WI38 (cell line): ENCODE data around the gene AATF.

Experiments used
- H3K4me3 ChIP-seq: 2 replicates; pipeline ENCODE4 v1.5.1; 2011; ENCODE audit warnings: low read depth, mild to moderate bottlenecking, control low read depth, low read length
- TF ChIP-seq, protein P1 (sequence below): IDR thresholded peaks from 2 replicates; pipeline ENCODE4 v1.5.1; 2012; ENCODE audit warnings: low read depth, mild to moderate bottlenecking, control low read depth, low read length

Gene AATF

DNA sequence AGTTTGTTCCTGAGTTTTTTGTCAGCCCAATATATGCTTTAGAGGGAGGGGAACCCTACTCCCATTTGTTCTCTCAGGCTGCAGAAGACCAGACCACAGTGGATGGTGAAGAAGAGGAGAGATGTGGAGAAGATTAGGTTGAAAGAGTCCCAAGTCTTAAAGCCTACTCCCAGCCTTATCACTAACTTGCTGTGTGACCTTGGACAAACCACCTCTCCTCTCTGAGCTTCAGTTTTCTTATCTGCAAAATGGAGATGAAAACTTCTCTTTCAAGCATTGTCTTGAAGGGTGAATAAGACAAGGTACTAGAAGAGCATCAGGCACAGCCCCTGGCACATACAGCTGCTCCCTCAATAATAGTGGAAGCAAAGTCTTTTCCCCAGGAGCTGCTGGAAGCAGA, 26.6 kb upstream of the AATF start:
- no peak overlapping the region for H3K4me3 ChIP-seq
- TF ChIP-seq, protein P1, sequence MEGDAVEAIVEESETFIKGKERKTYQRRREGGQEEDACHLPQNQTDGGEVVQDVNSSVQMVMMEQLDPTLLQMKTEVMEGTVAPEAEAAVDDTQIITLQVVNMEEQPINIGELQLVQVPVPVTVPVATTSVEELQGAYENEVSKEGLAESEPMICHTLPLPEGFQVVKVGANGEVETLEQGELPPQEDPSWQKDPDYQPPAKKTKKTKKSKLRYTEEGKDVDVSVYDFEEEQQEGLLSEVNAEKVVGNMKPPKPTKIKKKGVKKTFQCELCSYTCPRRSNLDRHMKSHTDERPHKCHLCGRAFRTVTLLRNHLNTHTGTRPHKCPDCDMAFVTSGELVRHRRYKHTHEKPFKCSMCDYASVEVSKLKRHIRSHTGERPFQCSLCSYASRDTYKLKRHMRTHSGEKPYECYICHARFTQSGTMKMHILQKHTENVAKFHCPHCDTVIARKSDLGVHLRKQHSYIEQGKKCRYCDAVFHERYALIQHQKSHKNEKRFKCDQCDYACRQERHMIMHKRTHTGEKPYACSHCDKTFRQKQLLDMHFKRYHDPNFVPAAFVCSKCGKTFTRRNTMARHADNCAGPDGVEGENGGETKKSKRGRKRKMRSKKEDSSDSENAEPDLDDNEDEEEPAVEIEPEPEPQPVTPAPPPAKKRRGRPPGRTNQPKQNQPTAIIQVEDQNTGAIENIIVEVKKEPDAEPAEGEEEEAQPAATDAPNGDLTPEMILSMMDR, result no peak

DNA sequence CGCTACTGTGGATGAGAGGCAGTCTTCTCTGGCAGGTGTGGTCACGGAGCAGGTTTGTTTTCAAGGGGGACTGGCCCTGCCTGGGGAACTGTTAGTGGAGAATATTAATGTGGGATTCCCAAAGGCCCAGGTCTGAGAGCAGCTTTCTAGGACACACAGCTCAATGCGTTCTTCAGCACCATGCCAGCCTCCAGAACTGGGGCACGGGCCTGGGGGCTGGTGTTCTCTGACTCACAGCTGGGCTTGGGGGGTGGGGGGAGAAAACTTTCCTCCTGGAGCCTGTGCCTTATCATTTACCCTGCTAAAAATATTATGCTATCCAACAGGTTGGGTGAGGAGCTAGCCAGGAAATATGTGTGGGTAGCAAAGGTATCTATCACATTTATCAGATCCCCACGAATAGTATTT, 24.9 kb upstream of the AATF start:
- no peak overlapping the region for H3K4me3 ChIP-seq
- TF ChIP-seq, protein P1, result no peak

DNA sequence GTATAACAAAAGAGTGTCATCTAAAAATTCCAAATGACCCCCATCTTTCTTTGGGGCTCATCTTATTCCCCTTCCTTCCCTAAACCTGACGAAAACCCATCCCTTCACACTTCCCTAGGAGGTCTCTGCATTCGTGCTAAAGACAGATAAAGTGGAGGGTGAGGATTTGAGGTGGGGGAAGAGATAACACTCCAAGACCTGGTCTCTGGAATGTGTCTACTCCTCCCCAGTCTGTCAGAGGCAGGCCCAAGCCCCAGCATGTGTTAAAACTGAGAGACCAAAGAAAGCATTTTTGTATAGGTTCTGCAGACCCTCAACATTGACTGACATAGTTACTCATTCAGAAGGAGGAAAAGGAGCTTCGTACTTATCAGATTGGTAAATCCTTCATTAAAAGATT, 22.5 kb upstream of the AATF start:
- H3K4me3 ChIP-seq, result no peak overlapping the region
- TF ChIP-seq, protein P1, result no peak

DNA sequence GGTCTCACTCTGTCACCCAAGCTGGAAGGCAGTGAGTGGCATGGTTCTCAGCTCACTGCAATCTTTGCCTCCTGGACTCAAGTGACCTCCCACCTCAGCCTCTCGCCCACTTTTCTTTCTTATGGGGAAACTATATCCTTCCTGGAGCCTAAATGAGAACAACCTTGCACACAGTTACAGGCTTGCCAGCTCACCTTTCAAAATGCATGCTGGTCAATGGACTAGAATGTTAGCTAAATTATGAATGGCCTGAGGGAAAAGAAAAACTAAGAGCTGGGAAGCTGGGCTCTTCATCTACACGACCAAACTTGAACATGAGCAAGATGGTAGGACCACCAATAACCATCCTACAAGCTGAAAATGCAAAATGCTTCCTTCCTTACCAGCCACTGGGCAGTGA, 22.1 kb upstream of the AATF start:
- no peak overlapping the region for H3K4me3 ChIP-seq
- TF ChIP-seq, protein P1, result no peak

DNA sequence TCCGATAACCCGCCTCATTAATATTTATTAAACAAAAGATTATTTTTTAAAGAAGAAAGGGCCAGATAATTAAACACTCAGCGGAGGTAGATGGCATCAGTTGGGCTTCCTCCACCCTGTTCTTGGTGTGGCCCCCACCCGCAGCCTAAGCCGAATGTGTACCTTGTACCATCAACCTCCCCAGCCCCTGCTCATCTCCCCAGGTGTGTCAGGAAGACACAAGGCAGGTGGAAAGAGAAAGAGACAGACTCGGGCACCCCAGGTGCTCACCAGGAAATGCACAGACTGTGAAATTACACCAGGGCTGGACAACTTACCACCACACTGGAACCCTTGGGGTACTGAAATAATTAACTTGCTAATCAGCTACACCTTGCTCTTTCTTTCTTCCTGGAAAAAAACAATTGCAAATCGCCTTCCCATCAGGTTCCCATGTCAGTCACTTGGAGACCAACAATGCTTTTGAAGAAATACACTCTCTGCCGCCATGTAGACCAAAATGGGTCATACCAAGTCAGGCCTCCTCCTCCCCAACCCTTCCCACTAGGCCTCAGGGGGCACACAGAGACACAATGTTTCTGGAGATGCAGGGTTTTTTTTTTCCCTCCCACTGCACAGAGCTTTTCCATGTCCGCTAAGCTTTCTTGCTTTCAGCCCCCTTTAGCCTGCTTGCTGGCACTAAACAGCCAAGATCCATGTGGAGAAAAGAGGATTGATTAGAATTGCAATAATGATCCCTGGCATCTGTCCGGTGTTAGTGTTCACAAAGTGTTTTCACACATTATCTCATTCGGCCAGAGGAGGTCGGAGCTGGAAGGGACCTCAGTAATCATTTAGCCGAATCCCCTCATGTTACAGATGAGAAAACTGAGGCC, 20.0 kb upstream of the AATF start:
- H3K4me3 ChIP-seq, result no peak overlapping the region

DNA sequence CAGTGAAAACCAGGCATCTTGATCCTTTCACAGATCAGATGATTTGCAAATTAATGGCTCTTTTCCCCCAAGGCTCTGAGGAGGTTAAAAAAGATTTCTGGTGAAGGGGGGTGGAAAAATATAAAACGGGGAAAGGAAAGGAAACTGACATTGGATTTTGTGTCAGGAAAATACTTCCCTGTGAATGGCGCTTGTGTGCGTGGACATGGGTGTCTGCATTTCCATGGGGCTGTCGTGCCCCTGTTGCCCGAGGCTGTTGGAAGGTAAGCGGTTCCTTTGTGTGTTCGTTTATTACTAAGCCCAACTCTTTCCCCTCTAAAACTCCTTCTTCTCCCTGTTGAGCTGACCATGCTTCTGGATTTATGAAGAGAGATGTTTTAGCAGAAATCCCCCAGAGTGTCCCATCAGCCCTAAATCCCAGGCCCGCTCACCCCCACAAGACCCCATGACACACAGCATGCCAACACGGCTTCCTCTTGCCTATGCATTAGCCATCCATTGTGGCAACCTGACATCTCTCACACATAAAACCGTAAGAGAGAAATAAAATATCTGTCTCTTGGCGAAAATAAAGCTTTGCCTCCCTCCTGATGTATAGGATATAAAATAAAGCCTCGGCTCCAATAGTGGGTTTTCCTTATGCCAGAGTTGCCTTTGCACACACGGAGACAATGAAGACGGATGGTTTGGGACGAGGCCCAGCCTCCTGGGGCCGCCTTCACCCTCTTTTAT, 18.7 kb upstream of the AATF start:
- TF ChIP-seq, protein P1, result no peak
- no peak overlapping the region for H3K4me3 ChIP-seq

More for the DNA sequence above, 20.0 kb upstream of the AATF start:
- TF ChIP-seq, protein P1, result no peak

DNA sequence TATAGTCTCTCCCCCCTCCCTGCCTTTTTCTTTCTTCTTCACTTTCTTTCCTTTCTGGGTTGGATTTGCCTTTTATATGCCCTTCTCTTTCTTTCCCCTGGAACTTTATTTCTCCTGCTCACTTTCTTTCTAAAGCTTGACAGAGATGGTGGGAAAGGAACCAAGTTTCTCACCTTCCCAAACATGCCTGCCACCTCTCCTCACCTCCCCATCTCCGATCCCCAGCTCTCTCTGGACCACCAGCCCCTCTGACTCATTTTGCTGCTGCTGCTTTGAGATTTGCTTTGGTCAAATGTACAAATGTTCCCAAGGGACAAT, 18.2 kb upstream of the AATF start:
- TF ChIP-seq, protein P1, result no peak
- H3K4me3 ChIP-seq, result no peak overlapping the region
